H1 (cell line): ENCODE results near the gene PIGM. TPM values are rescaled to one million over a fixed set of nuclear protein-coding genes. Genes with fewer than 3 reads are reported as not detected.

ENCODE experiments used
- CTCF ChIA-PET: fragments of 300-600 bp; sonication (Branson Sonifier 250); formaldehyde crosslinking; loops from one replicate; lab custom pipeline; 2021; ENCODE audit not compliant: partially characterized antibody; lab: Charles Lee
- POLR2A ChIA-PET: fragments of 300-600 bp; sonication (Branson Sonifier 250); formaldehyde crosslinking; loops from one replicate; lab custom pipeline; 2021; ENCODE audit warnings: inconsistent platforms; ENCODE audit not compliant: partially characterized antibody; lab: Charles Lee
- DNase-seq, 2 experiments: peaks; one replicate each; pipeline versions ENCODE4 v3.0.0 to v3.0.0-alpha.2; 2010 to 2022; ENCODE audit warnings: low spot score in 2 of 2, low read depth in 1 of 2, mixed read lengths in 1 of 2
- FAIRE-seq: peaks from 2 replicates; lab custom pipeline; 2011; peaks lifted over from hg19 to GRCh38; lab: Jason Lieb, UNC
- H2AFZ ChIP-seq: 2 replicates; pipeline ENCODE4 v1.8.1; 2012; ENCODE audit warnings: low read length, inconsistent platforms
- H2AK5ac ChIP-seq: 2 replicates; pipeline ENCODE4 v1.6.1; 2013; ENCODE audit warnings: low read depth, low read length
- H2BK120ac ChIP-seq: replicated peaks from 2 replicates; pipeline ENCODE3; 2013; ENCODE audit warnings: low read depth, low read length, inconsistent platforms
- H2BK12ac ChIP-seq: 2 replicates; pipeline ENCODE4 v1.6.1; 2013; ENCODE audit warnings: low read depth, low read length
- H2BK15ac ChIP-seq: 2 replicates; pipeline ENCODE4 v1.6.1; 2013; ENCODE audit warnings: low read length
- H2BK20ac ChIP-seq: 2 replicates; pipeline ENCODE4 v1.6.1; 2013; ENCODE audit warnings: low read length
- H2BK5ac ChIP-seq: 2 replicates; pipeline ENCODE4 v1.6.1; 2013; ENCODE audit warnings: low read depth, low read length
- H3K14ac ChIP-seq: 2 replicates; pipeline ENCODE4 v1.6.1; 2013; ENCODE audit warnings: inconsistent platforms; ENCODE audit not compliant: insufficient read length
- H3K18ac ChIP-seq: 2 replicates; pipeline ENCODE4 v1.6.1; 2013; ENCODE audit warnings: low read length; ENCODE audit errors: extremely low read depth
- H3K23ac ChIP-seq: 2 replicates; pipeline ENCODE4 v1.6.1; 2013; ENCODE audit warnings: inconsistent platforms; ENCODE audit not compliant: insufficient read length
- H3K23me2 ChIP-seq: 2 replicates; pipeline ENCODE4 v1.6.1; 2013; ENCODE audit warnings: low read depth, low read length
- H3K27ac ChIP-seq: 2 replicates; pipeline ENCODE4 v1.6.1; 2011; ENCODE audit warnings: low read depth, low read length, inconsistent platforms
- H3K27me3 ChIP-seq, 4 experiments: replicated peaks in 1 of 4; 1 replicate in 1 of 4; 2 replicates in 3 of 4; pipeline versions ENCODE4 v1.6.1 to v1.8.1; 2011 to 2013; ENCODE audit warnings: low read length in 3 of 4, mild to moderate bottlenecking in 3 of 4, inconsistent platforms in 2 of 4, mixed read lengths in 2 of 4, moderate library complexity in 1 of 4; ENCODE audit not compliant: control insufficient read depth in 3 of 4, insufficient read depth in 3 of 4; ENCODE audit errors: extremely low read depth in 1 of 4
- H3K36me3 ChIP-seq, 4 experiments: 2 replicates each; pipeline versions ENCODE4 v1.6.1 to v1.8.1; 2011 to 2013; ENCODE audit warnings: mild to moderate bottlenecking in 4 of 4, low read length in 3 of 4, moderate library complexity in 2 of 4, control low read depth in 1 of 4, inconsistent platforms in 1 of 4; ENCODE audit not compliant: insufficient read depth in 4 of 4, control insufficient read depth in 2 of 4
- H3K4ac ChIP-seq: replicated peaks from 2 replicates; pipeline ENCODE3; 2013; ENCODE audit warnings: low read length, low read depth, mixed read lengths, inconsistent platforms; ENCODE audit not compliant: insufficient read length
- H3K4me1 ChIP-seq, 4 experiments: replicated peaks in 1 of 4; 1 replicate in 1 of 4; 2 replicates in 3 of 4; pipeline versions ENCODE4 v1.6.1 to v1.8.1; 2011 to 2013; ENCODE audit warnings: low read length in 3 of 4, inconsistent platforms in 2 of 4, mixed read lengths in 1 of 4; ENCODE audit not compliant: insufficient read depth in 4 of 4, control insufficient read depth in 3 of 4
- H3K4me2 ChIP-seq, 2 experiments: 2 replicates each; pipeline versions ENCODE4 v1.6.1 to v1.8.1; 2011 to 2013; ENCODE audit warnings: low read depth in 2 of 2, low read length in 2 of 2, control low read depth in 1 of 2, inconsistent platforms in 1 of 2, mild to moderate bottlenecking in 1 of 2; ENCODE audit not compliant: insufficient read depth in 1 of 2
- H3K4me3 ChIP-seq, 4 experiments: fragments of 200-600, 300-600 bp in 1 of 4; sonication (generic), shearing (Covaris generic), sonication (Bioruptor Twin) in 1 of 4; 2 replicates each; pipeline versions ENCODE4 v1.5.1 to v1.8.1; 2011 to 2016; ENCODE audit warnings: low read length in 4 of 4, low read depth in 3 of 4, control low read depth in 2 of 4, inconsistent platforms in 2 of 4, mild to moderate bottlenecking in 2 of 4, mixed read lengths in 1 of 4, moderate library complexity in 1 of 4; ENCODE audit not compliant: insufficient read depth in 2 of 4; ENCODE audit errors: extremely low read depth in 1 of 4
- H3K56ac ChIP-seq: replicated peaks from 2 replicates; pipeline ENCODE3; 2013; ENCODE audit warnings: low read depth, mild to moderate bottlenecking, mixed read lengths, low read length, inconsistent platforms; ENCODE audit not compliant: insufficient read length
- H3K79me1 ChIP-seq: 2 replicates; pipeline ENCODE4 v1.6.1; 2013; ENCODE audit warnings: low read depth, low read length, control low read depth
- H3K79me2 ChIP-seq, 2 experiments: 2 replicates each; pipeline versions ENCODE4 v1.6.1 to v1.8.1; 2012 to 2013; ENCODE audit warnings: low read length in 2 of 2, mild to moderate bottlenecking in 2 of 2, inconsistent platforms in 1 of 2; ENCODE audit not compliant: insufficient read depth in 2 of 2, control insufficient read depth in 1 of 2
- H3K9ac ChIP-seq, 4 experiments: replicated peaks in 1 of 4; 1 replicate in 1 of 4; 2 replicates in 3 of 4; pipeline versions ENCODE4 v1.6.1 to v1.8.1; 2011 to 2013; ENCODE audit warnings: low read depth in 3 of 4, low read length in 3 of 4, control low read depth in 2 of 4, mild to moderate bottlenecking in 2 of 4, moderate library complexity in 2 of 4, inconsistent platforms in 1 of 4; ENCODE audit errors: extremely low read depth in 1 of 4
- H3K9me3 ChIP-seq, 2 experiments: 2 replicates each; pipeline versions ENCODE4 v1.6.1 to v1.8.1; 2012 to 2013; ENCODE audit warnings: mild to moderate bottlenecking in 2 of 2, moderate library complexity in 2 of 2, control low read depth in 1 of 2, inconsistent platforms in 1 of 2, low read depth in 1 of 2, low read length in 1 of 2, mixed read lengths in 1 of 2; ENCODE audit not compliant: insufficient read depth in 2 of 2
- H4K20me1 ChIP-seq, 2 experiments: replicated peaks in 1 of 2; 2 replicates each; pipeline versions ENCODE3 to v1.8.1; 2011 to 2013; ENCODE audit warnings: inconsistent platforms in 2 of 2, low read length in 2 of 2, mild to moderate bottlenecking in 1 of 2; ENCODE audit not compliant: insufficient read depth in 2 of 2, control insufficient read depth in 1 of 2
- H4K5ac ChIP-seq: 2 replicates; pipeline ENCODE4 v1.6.1; 2013; ENCODE audit warnings: low read length, low read depth, mixed read lengths, inconsistent platforms; ENCODE audit not compliant: insufficient read length
- H4K8ac ChIP-seq: 2 replicates; pipeline ENCODE4 v1.8.0; 2013; ENCODE audit warnings: mild to moderate bottlenecking, moderate library complexity, low read length, inconsistent platforms; ENCODE audit not compliant: insufficient read depth; ENCODE audit errors: extremely low read depth
- H4K91ac ChIP-seq: replicated peaks from 2 replicates; pipeline ENCODE3; 2013; ENCODE audit warnings: low read length, mixed read lengths, inconsistent platforms; ENCODE audit not compliant: insufficient read length
- CTBP2 ChIP-seq: IDR thresholded peaks from 2 replicates; pipeline ENCODE4 v1.7.0; 2011; ENCODE audit warnings: borderline replicate concordance, mild to moderate bottlenecking, moderate library complexity, mixed read lengths, low read length; ENCODE audit not compliant: insufficient read depth, insufficient read length
- HDAC6 ChIP-seq: IDR thresholded peaks from one replicate; pipeline ENCODE4 v1.7.1; 2012; ENCODE audit warnings: low read depth, mild to moderate bottlenecking, inconsistent platforms, low read length, moderate library complexity
- KDM5A ChIP-seq: fragments of 200-600 bp; IDR thresholded peaks from 2 replicates; pipeline ENCODE4 v1.7.1; 2012; ENCODE audit warnings: mild to moderate bottlenecking, low read length, inconsistent platforms, mixed read lengths
- RXRA ChIP-seq: IDR thresholded peaks from 2 replicates; pipeline ENCODE4 v1.6.1; 2011; ENCODE audit warnings: low read depth, mild to moderate bottlenecking, low read length, moderate library complexity; ENCODE audit not compliant: insufficient read depth
- WGBS, 2 experiments: shearing (Covaris generic) in 1 of 2; methylation state at CpG; one replicate each; pipeline versions ENCODE4 v1.1.6 to v1.1.7; 2013 to 2015; ENCODE audit warnings: low lambda C conversion rate in 2 of 2, mixed read lengths in 2 of 2, inconsistent platforms in 1 of 2, low coverage in 1 of 2, missing lambda C conversion rate in 1 of 2; ENCODE audit not compliant: insufficient replicate concordance in 2 of 2, insufficient coverage in 1 of 2, insufficient read length in 1 of 2; ENCODE audit errors: extremely low coverage in 1 of 2, missing lambda C conversion rate in 1 of 2; 5-methylcytosine and 5-hydroxymethylcytosine counted together
- polyA plus RNA-seq, 7 experiments: library from polyadenylated mRNA; depleted of rRNA in 3 of 7; stranded (reverse) in 5 of 7; unstranded in 2 of 7; fragments of >200 nt in 5 of 7; fragments of 200-250 nt in 2 of 7; gene quantifications; 1 replicate in 5 of 7; 2 replicates in 1 of 7; 4 replicates in 1 of 7; pipeline versions ENCODE4 v1.2.1 to v1.2.3, GENCODE V29; 2011 to 2013; ENCODE audit warnings: missing spikeins in 2 of 7, mixed read lengths in 2 of 7
- total RNA-seq: library from RNA; stranded (reverse); fragmentation: NEBNext Ultra II Directional; extraction: Animal tissue kit (Norgen Biotek cat#: 25700); gene quantifications from 2 replicates; pipeline ENCODE4 v1.2.1, GENCODE V29; 2021

Gene PIGM
- total and polyA plus RNA-seq, 2 of the 8 experiments (the other 6 are each of a cell fraction or from before 2014, with no cell fraction given): 5.4 to 6.0 TPM

DNA sequence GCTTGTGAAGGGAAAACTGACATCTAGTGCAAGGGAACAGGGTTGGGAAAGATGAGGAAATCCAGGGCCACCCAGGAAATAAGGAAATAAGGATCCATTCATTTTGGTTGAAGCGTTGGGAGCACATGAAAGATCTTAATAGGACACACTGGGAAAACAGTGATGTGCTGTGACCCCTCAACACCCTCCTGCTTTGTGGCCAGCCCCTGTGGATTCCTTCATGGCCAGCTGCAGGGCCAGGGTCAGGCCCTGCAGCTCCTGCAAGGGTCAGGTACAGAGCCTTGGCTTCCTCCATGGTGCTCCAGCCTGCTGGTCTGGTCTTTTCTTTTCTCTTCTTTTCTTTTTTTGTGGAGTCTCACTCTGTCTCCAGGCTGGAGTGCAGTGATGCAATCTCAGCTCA, 18.8 kb upstream of the PIGM start:
- FAIRE-seq (no peak), DNase-seq (no peak)
- Histone ChIP-seq H2AK5ac (no peak overlapping the region), H3K79me1 (no peaks in the 10 kb centered on the region), H4K20me1 (no peaks in the 10 kb centered on the region), H2BK120ac (no peak overlapping the region), H2BK20ac (no peak overlapping the region), H3K27me3 (peaks cover 0 to 3% (median 0%) of the 10 kb centered on the region in 4 experiments; a peak in 2 of 7 replicates), H3K9me3 (no peaks in the 10 kb centered on the region), H2AFZ (no peak overlapping the region), H2BK15ac (no peak overlapping the region), H3K27ac (no peak overlapping the region), H2BK12ac (no peak overlapping the region), H3K23ac (no peak overlapping the region), H3K4me2 (no peak overlapping the region), H4K8ac (no peak overlapping the region), H3K23me2 (no peaks in the 10 kb centered on the region), H4K5ac (no peak overlapping the region), H4K91ac (no peak overlapping the region), H3K4me1 (peaks cover 10 to 24% (median 16%) of the 10 kb centered on the region in 4 experiments), H3K36me3 (no peaks in the 10 kb centered on the region), H3K4ac (no peak overlapping the region), H3K14ac (no peak overlapping the region), H2BK5ac (no peak overlapping the region), H3K79me2 (no peaks in the 10 kb centered on the region), H3K56ac (no peak overlapping the region), H3K4me3 (no peak overlapping the region), H3K9ac (no peak overlapping the region), H3K18ac (no peak overlapping the region)
- CTCF ChIA-PET: interaction anchor here (0.5 to 50.1 kb wide), 3 partner anchors 7 to 24 kb away, joined by 3 to 1874 read pairs (median 1874); partner anchors contain the start of genes IGSF8, KCNJ10 and KCNJ9
- 92% methylated on average over 1 of the region's 1 CpG; no CpG with 5 or more reads in 1 of the 2 experiments for WGBS, 2 experiments
- POLR2A ChIA-PET: interaction anchor here (1.8 kb wide), 1 partner anchor 29 kb away, joined by 4 read pairs; no protein-coding TSS in a partner anchor
- no peak for TF ChIP-seq HDAC6
- no peak for TF ChIP-seq CTBP2
- TF ChIP-seq KDM5A: no peak
- no peak for TF ChIP-seq RXRA
